Esophagus muscularis mucosa (tissue), 3 donors: ENCODE data around the gene ENO3.

Experiments
- CTCF ChIP-seq, 3 experiments: fragments of 200-600 bp in 2 of 3; fragments of 450-650 bp in 1 of 3; sonication (generic) in 2 of 3; IDR thresholded peaks; one replicate each; pipeline ENCODE4 v1.5.1; 2017 to 2019; ENCODE audit warnings: antibody characterized with exemption in 3 of 3, mild to moderate bottlenecking in 2 of 3, moderate library complexity in 1 of 3
- POLR2A ChIP-seq: fragments of 450-650 bp; IDR thresholded peaks from one replicate; pipeline ENCODE4 v1.6.1; 2017; ENCODE audit warnings: antibody characterized with exemption, moderate library complexity, mild to moderate bottlenecking, low read depth

- no peak for TF ChIP-seq CTCF (IDR thresholded peaks at IDR 0.05)
- no peak for TF ChIP-seq POLR2A
These were observed 18.2 kb upstream of the ENO3 start for GRCh38 chr17:4932756-4933155.
